Spleen (tissue), 11 donors: ENCODE measurements around the gene GCA. TPM values are rescaled to one million over a fixed set of nuclear protein-coding genes. Genes with fewer than 3 reads are reported as not detected.
A peak's percentile ranks its signal among the peaks of the same experiment; 100 is the strongest.

Experiments
- DNase-seq: peaks from one replicate; pipeline ENCODE4 v3.0.0-alpha.2; 2020
- H3K27ac ChIP-seq, 8 donors: fragments of 200-600 bp; sonication (generic) in 7 of 8; 1 replicate in 4 of 8; 2 replicates in 4 of 8; pipeline versions ENCODE4 v1.5.0 to v1.8.0; 2016 to 2021; ENCODE audit warnings: inconsistent platforms in 4 of 8, mild to moderate bottlenecking in 4 of 8, moderate library complexity in 1 of 8
- H3K27me3 ChIP-seq, 7 donors: fragments of 200-600 bp; sonication (generic) in 6 of 7; replicated peaks in 1 of 7; 1 replicate in 4 of 7; 2 replicates in 3 of 7; pipeline versions ENCODE4 v1.5.0 to v1.8.0; 2016 to 2021; ENCODE audit warnings: inconsistent platforms in 3 of 7, mild to moderate bottlenecking in 1 of 7
- H3K36me3 ChIP-seq, 6 donors: fragments of 200-600 bp; sonication (generic) in 5 of 6; 1 replicate in 4 of 6; 2 replicates in 2 of 6; pipeline versions ENCODE4 v1.5.0 to v1.8.0; 2016 to 2021; ENCODE audit warnings: inconsistent platforms in 2 of 6
- H3K4me1 ChIP-seq, 6 donors: fragments of 200-600 bp; sonication (generic) in 5 of 6; 1 replicate in 3 of 6; 2 replicates in 3 of 6; pipeline versions ENCODE4 v1.5.0 to v1.8.0; 2016 to 2021; ENCODE audit warnings: inconsistent platforms in 3 of 6
- H3K4me3 ChIP-seq, 8 donors: fragments of 200-600 bp; sonication (generic) in 7 of 8; 1 replicate in 4 of 8; 2 replicates in 4 of 8; pipeline versions ENCODE4 v1.5.0 to v1.8.0; 2016 to 2021; ENCODE audit warnings: inconsistent platforms in 4 of 8, mild to moderate bottlenecking in 4 of 8, moderate library complexity in 2 of 8
- H3K9me3 ChIP-seq, 8 donors: fragments of 200-600 bp; sonication (generic) in 7 of 8; 1 replicate in 4 of 8; 2 replicates in 4 of 8; pipeline versions ENCODE4 v1.5.0 to v1.8.0; 2016 to 2021; ENCODE audit warnings: inconsistent platforms in 4 of 8
- POLR2A ChIP-seq, 3 donors: fragments of 450-650 bp; IDR thresholded peaks; one replicate each; pipeline ENCODE4 v1.5.1; 2017; ENCODE audit warnings: antibody characterized with exemption in 3 of 3, mild to moderate bottlenecking in 1 of 3
- POLR2AphosphoS5 ChIP-seq, 3 donors: sonication (generic); formaldehyde crosslinking; IDR thresholded peaks; one replicate each; pipeline ENCODE4 v1.5.1; 2017; ENCODE audit warnings: antibody characterized with exemption in 3 of 3
- WGBS, 5 donors: extraction: QIAGEN DNeasy Blood & Tissue Kit in 3 of 5; methylation state at CpG; one replicate each; pipeline versions ENCODE4 v1.1.5 to v1.1.7; 2013 to 2018; 5-methylcytosine and 5-hydroxymethylcytosine counted together
- intact Hi-C: fragments of 100-400 bp; cut with DNase I; formaldehyde crosslinking; loops from one replicate; pipeline ENCODE4 v1.15.0; 2023; ENCODE audit warnings: low total_unique reads
- polyA plus RNA-seq, 3 donors: library from polyadenylated mRNA; stranded (reverse); fragments of 200-250 nt; gene quantifications; one replicate each; pipeline ENCODE4 v1.2.1, GENCODE V29; 2013
- total RNA-seq, 7 donors: library from RNA; depleted of rRNA in 3 of 7; stranded (reverse); fragments of >200 nt in 3 of 7; fragmentation: NEBNext Ultra II Directional in 4 of 7; extraction: Animal tissue kit (Norgen Biotek cat#: 25700) in 4 of 7; gene quantifications; one replicate each; pipeline versions ENCODE4 v1.1.0 to v1.2.1, GENCODE V29; 2016 to 2021
- TF ChIP-seq, protein P1 (sequence below), 11 experiments: fragments of 200-600 bp in 7 of 11; fragments of 450-650 bp in 4 of 11; sonication (generic) in 4 of 11; IDR thresholded peaks in 8 of 11; conservative IDR thresholded peaks in 3 of 11; 1 replicate in 7 of 11; 2 replicates in 4 of 11; pipeline versions ENCODE4 v1.4.0 to v1.8.0; 2016 to 2021; ENCODE audit warnings: antibody characterized with exemption in 11 of 11, inconsistent platforms in 4 of 11, mild to moderate bottlenecking in 1 of 11
- donor health status: healthy with polysubstance abuse.
- donor health status: DM: no; HTN: no; CAD: no; lungs with moderate emphysema.
- donor health status: DM: no; HTN: no; CAD: no.
- donor health status: Bipolar disorder and iron deficiency.
- donor health status: healthy.
- donor health status: DM: no; HTN: no; CAD: no.
- donor health status: DM: yes; HTN: yes; CAD: no.

The GCA gene
- total and polyA plus RNA-seq, 10 donors, result 49.1 to 498 (median 152) TPM

DNA sequence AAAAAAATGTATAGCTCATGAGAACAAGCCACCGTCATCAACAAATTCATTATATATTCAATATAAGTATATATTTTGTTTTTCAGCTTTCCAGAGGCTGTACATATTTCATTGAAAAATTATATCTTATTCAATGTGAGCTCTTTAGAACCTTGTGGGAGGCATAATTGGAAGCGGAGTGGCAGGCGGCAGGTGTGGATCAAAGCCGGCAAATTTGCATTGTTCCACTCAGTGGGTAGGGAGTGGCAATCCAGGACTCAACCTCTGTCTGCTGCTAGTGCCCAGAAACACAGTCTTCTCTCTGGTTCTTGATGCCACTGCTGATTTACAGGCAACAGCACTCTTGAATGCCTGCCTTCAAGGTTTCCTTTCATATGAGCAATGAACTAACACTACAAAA is 46.9 kb downstream of the GCA start:
- no peaks in the 10 kb centered on the region for H3K4me1 ChIP-seq
- no peak overlapping the region for H3K4me3 ChIP-seq
- H3K36me3 ChIP-seq, result no peaks in the 10 kb centered on the region
- no peak overlapping the region for H3K27ac ChIP-seq
- intact Hi-C loops, result no loop called here
- no peaks in the 10 kb centered on the region for H3K9me3 ChIP-seq
- 93 to 98% (median 95%) methylated on average over 4 of the region's 4 CpGs for WGBS, 5 donors
- peak; percentile 18 for DNase-seq
- H3K27me3 ChIP-seq, result peaks cover 0 to 5% (median 0%) of the 10 kb centered on the region in 7 donors
- TF ChIP-seq POLR2A (IDR thresholded peaks at IDR 0.05) (no peak), POLR2AphosphoS5 (IDR thresholded peaks at IDR 0.05) (no peak)
- TF ChIP-seq, protein P1, sequence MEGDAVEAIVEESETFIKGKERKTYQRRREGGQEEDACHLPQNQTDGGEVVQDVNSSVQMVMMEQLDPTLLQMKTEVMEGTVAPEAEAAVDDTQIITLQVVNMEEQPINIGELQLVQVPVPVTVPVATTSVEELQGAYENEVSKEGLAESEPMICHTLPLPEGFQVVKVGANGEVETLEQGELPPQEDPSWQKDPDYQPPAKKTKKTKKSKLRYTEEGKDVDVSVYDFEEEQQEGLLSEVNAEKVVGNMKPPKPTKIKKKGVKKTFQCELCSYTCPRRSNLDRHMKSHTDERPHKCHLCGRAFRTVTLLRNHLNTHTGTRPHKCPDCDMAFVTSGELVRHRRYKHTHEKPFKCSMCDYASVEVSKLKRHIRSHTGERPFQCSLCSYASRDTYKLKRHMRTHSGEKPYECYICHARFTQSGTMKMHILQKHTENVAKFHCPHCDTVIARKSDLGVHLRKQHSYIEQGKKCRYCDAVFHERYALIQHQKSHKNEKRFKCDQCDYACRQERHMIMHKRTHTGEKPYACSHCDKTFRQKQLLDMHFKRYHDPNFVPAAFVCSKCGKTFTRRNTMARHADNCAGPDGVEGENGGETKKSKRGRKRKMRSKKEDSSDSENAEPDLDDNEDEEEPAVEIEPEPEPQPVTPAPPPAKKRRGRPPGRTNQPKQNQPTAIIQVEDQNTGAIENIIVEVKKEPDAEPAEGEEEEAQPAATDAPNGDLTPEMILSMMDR (IDR thresholded peaks at IDR 0.05 in 8 of 11, conservative IDR thresholded peaks at IDR 0.05 in 3 of 11), result no peak

DNA sequence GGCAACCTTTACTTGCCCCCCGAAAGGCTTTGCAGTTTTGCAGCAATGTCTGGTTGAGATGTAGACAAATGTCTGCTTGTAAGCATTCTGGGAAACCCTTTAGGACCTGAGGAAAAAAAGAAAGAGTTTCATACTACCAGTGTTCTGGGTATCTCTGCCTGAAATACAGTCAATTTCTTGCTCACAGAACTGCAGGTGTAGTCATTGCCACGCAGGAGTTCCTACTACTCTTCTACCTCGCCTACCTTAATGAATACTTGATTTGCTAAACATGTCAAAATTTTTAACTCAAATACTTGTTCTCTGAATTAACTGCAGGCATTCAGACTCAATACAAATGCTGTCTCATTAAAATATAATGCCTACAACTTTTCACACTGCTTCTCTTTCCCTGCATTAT is 56.4 kb downstream of the GCA start:
- TF ChIP-seq, protein P1 (IDR thresholded peaks at IDR 0.05 in 8 of 11, conservative IDR thresholded peaks at IDR 0.05 in 3 of 11), result no peak
- TF ChIP-seq POLR2A (IDR thresholded peaks at IDR 0.05) (no peak), POLR2AphosphoS5 (IDR thresholded peaks at IDR 0.05) (no peak)
- DNase-seq, result no peak
- Histone ChIP-seq H3K9me3 (no peaks in the 10 kb centered on the region), H3K36me3 (no peaks in the 10 kb centered on the region), H3K4me3 (no peak overlapping the region), H3K27ac (no peak overlapping the region), H3K4me1 (no peaks in the 10 kb centered on the region), H3K27me3 (no peaks in the 10 kb centered on the region)
- WGBS, 5 donors, result 87 to 93% (median 92%) methylated on average over 3 of the region's 3 CpGs
- intact Hi-C loops, result no loop called here

DNA sequence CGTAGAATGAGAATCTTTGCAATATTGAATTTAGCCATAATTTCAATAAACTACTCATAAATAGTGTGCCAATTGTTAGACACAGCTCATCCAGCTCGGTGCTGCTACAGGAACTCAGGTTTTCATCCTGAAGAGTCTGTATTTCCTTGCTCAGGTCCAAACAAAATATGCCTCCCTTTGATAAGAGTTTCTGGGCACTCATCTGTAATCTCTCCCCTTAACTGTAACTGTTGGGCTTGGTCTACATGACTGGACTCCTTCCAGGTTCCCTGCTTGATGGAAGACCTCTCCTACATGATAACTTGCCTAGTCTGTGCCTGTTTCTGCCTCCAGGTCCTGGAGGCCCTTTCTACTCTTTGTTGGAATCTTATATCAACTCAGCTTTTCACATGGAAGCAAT is 57.9 kb downstream of the GCA start:
- no peak overlapping the region for H3K27ac ChIP-seq
- H3K9me3 ChIP-seq, result no peaks in the 10 kb centered on the region
- DNase-seq, result no peak
- TF ChIP-seq POLR2AphosphoS5 (IDR thresholded peaks at IDR 0.05) (no peak), POLR2A (IDR thresholded peaks at IDR 0.05) (no peak)
- TF ChIP-seq, protein P1 (IDR thresholded peaks at IDR 0.05 in 8 of 11, conservative IDR thresholded peaks at IDR 0.05 in 3 of 11), result no peak
- no peaks in the 10 kb centered on the region for H3K4me1 ChIP-seq
- H3K27me3 ChIP-seq, result no peaks in the 10 kb centered on the region
- 69 to 83% (median 75%) methylated on average over 2 of the region's 2 CpGs for WGBS, 5 donors
- no peaks in the 10 kb centered on the region for H3K36me3 ChIP-seq
- intact Hi-C loops, result no loop called here
- H3K4me3 ChIP-seq, result no peak overlapping the region

DNA sequence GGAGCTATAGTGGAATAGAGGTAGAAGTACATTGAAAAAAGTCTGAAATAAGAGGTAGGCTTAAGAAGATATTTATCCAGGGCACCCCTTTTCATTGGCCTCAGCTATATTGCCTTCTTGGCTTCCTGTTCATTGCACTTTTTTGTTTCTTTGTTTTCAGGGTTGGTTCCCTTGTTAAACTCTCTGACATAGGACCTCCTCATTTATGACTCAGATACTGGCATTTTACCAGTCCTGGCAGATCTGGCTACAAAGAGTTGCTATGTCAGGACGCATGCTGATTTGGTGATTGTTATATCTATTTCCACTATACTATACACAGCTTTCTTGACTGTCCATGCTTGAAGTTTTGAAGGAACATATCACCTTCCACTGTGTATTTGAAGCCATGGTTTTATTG is 60.0 kb downstream of the GCA start:
- no peak for DNase-seq
- H3K36me3 ChIP-seq, result no peaks in the 10 kb centered on the region
- no peak overlapping the region for H3K4me3 ChIP-seq
- no peaks in the 10 kb centered on the region for H3K4me1 ChIP-seq
- intact Hi-C loops, result no loop called here
- WGBS, 5 donors, result 87 to 93% (median 91%) methylated on average over 1 of the region's 1 CpG
- H3K27ac ChIP-seq, result no peak overlapping the region
- no peak for TF ChIP-seq POLR2A (IDR thresholded peaks at IDR 0.05)
- no peak for TF ChIP-seq POLR2AphosphoS5 (IDR thresholded peaks at IDR 0.05)
- TF ChIP-seq, protein P1 (IDR thresholded peaks at IDR 0.05 in 8 of 11, conservative IDR thresholded peaks at IDR 0.05 in 3 of 11), result no peak
- no peaks in the 10 kb centered on the region for H3K9me3 ChIP-seq
- H3K27me3 ChIP-seq, result no peaks in the 10 kb centered on the region

Other genes starting within 250 kb of the GCA start
- gene GCG, start 191.9 kb upstream of the GCA start, total RNA-seq, result not detected
- gene GCG, start 191.9 kb upstream of the GCA start, polyA plus RNA-seq, result under 1 TPM in 2 of 3 donors, not detected in 1; 0.21 to 0.28 TPM
- 10 to 100 TPM in 1 of 7 donors, 1 to 10 TPM in 3, under 1 TPM in 3; 0.82 to 11.8 (median 1.0) TPM for gene FAP, start 100.7 kb upstream of the GCA start, total RNA-seq
- 1 to 10 TPM in 2 of 3 donors, under 1 TPM in 1; 0.89 to 1.9 (median 1.5) TPM for gene FAP, start 100.7 kb upstream of the GCA start, polyA plus RNA-seq
- 10 to 100 TPM; 30.4 to 53.8 (median 44.7) TPM for gene IFIH1, start 25.4 kb upstream of the GCA start, total RNA-seq
- 10 to 100 TPM; 13.2 to 18.6 (median 16.3) TPM for gene IFIH1, start 25.4 kb upstream of the GCA start, polyA plus RNA-seq